HG03060 (cell line): Measurements from ENCODE around the gene GPS1.
A peak's percentile ranks its signal among the peaks of the same experiment; 100 is the strongest.

Source experiments
- ATAC-seq: cut with Tn5 transposase; IDR thresholded peaks from one replicate; pipeline ENCODE4 v1.9.1; 2021; ENCODE audit warnings: low read depth, moderate number of reproducible peaks; ENCODE audit not compliant: unreplicated experiment

Gene GPS1

DNA sequence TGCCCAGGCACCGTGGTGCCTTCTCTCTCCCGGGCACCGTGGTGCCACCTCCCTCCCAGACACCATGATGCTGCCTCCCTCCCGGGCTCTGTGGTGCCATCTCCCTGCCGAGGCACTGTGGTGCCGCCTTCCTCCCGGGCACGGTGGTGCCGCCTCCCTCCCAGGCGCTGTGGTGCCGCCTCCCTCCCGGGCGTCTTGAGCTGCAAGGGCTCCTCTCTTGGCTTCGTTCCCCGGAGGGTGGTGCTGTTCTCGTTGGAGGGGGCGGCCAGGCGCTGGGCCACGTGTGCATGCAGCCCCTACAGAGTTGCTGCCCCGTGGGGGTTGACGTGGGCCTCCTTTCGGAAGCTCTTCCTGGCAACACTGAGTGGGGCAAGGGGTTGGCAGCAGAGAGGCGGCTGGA is 37.3 kb upstream of the GPS1 start:
- ATAC-seq, result no peak

GRCh38 chr17:82014971-82015310 is 36.8 kb upstream of the GPS1 start:
- ATAC-seq, result no peak

- no peak for ATAC-seq
Measured at GRCh38 chr17:82015311-82015971, 36.3 kb upstream of the GPS1 start.

DNA sequence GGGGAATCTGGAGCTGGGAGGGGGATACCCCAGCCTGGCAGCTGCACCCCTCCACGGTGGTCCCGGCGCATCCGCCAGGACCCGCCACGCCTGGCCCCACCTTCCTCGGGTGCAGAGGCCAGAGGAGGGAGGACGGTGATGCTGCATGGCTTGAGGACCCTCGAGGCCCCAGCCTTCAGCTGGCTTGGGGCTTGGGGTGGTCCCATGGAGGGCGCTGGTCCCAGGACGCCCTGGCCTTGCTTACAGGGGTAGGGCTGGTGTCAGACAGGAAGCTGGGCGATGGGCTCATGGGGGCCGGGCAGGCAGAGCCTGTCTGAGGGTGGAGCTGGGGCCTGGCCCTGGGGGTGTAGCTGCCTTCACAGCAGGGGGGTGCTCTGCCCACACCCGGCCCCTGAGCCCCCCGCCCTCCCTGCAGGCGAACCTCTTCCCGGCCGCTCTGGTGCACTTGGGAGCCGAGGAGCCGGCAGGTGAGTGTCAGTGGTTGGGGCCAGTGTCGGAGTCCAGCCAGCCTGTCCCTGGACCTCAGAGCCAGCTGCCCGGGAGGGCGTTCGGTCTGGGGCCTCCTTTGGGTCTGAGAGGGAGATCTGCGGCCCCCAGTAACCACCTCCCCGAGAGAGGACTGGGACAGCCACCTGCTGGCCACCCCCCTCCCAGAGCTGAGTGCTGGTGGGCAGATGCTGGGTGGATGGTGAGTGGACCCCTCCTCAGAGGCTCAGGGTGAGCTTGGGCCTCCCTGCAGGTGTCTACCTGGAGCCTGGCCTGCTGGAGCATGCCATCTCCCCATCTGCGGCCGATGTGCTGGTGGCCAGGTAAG is 35.4 kb upstream of the GPS1 start:
- ATAC-seq, result no peak

DNA sequence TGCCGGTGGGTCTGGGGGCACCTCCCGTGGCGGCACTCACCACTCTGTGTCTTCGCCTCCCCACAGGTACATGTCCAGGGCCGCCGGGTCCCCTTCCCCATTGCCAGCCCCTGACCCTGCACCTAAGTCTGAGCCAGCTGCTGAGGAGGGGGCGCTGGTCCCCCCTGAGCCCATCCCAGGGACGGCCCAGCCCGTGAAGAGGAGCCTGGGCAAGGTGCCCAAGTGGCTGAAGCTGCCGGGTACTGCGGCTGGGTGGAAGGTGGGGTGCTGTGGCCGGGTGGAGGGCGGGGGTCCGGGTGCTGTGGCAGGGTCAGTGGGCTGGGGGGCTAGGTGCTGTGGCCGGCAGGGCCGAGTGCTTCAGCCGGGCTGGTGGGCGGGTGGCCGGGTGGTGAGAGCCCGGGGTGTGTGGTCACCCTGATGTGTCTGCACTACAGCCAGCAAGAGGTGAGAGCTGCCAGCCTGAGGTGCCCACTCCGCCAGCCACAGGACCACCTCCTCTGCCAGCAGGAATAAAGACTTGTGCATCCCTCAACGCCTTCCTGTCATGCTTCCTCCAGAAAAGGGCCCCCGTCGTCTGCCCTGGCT is 34.7 kb upstream of the GPS1 start:
- no peak for ATAC-seq

DNA sequence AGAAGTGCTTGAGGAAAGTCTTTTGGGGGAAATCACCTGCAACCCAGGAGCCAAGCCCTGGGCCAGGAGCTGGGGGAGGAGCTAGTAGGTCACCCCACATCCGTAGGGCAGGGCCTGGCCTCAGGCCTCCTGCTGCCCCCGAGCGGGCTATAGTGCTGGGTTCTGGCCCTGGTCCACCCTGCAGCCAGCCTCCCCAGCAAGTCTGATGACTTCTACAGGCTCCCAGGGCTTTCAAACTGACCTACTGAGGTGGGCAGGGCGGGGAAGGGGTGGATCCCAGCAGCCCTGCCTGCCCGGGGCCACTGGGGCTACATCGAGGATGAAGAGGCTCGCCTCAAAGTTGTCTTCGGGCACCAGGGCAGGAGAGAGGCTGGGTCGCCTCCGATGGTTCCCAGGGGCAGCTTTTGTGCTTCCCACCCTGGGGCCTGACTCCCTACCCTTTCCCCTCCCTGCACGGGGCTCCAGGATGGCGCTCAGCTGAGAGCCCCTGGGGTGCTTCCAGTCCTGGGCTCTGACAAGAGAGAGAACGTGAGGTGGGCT is 34.0 kb upstream of the GPS1 start:
- ATAC-seq, result no peak

DNA sequence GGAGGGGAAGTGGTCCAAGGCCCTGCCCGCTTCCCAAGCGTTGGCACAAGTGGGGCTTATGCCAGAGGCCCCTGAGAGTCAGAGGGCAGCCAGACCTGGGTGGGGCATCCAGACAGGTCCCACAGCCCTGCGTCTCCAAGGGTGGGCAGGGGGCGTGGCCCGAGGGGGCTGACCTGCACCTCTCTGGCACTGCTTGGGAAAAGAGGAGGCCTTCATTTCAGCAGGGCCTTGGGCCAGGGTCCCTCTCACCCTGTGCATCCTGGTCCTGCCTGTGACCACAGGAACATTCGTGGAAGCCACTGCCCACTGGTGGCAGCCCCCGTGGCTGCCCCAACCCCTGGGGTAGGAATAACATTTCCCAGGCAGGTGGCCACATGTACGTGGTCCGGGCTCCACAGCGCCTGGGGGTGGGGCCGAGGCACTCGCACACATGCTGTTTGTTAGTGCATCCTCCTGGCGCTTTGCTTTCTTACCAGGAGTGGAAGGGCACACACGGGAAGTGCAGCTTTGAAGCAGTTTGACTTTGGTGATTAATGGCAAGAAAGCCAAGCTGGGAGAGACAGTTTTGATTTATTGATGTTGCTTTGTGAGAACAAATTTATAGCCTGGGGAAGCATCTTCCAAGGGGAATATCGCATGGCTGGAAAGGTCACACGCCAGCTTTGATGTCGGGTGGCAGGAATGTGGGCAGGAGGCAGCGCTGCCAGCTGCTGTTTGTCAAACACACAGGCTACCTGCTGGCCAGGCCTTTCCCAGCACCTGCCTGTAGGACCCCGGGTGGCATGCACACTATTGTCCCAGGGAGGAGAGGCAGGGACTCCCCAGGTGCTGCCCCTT is 33.3 kb upstream of the GPS1 start:
- ATAC-seq, result no peak

DNA sequence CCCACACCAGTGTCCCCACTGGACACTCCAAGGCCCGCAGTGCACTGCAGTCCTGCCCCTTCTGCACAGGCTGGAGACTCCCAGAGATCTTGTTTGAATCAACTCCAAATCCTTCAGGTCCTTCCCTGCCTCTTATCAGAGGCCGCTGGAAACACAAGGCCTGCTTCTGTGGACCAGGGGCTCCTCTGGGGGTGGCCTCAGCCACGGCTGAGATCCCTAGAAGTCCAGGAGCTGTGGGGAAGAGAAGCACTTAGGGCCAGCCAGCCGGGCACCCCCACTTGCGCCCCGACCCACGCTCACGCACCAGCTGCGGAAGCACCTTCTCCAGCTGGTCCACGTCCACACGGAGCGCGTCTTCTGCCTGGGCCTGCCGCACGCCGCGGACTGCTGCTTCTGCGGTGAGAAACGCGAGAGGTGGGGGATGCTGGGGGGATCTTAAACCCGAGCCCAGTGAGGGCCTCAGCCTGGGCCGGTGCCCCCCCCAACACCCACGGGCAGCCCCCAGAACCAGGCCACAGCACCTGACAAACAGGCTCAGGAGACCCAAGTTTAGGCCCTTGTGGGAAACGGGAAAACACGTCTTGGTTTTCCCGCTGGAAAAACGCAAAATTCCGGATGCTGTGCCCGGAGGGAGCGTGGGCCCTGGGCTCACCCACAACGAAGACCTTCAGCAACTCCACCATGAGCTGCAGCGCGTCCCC is 32.6 kb upstream of the GPS1 start:
- ATAC-seq, result no peak

- ATAC-seq, result no peak
Measured at GRCh38 chr17:82019690-82020571, 31.8 kb upstream of the GPS1 start.

DNA sequence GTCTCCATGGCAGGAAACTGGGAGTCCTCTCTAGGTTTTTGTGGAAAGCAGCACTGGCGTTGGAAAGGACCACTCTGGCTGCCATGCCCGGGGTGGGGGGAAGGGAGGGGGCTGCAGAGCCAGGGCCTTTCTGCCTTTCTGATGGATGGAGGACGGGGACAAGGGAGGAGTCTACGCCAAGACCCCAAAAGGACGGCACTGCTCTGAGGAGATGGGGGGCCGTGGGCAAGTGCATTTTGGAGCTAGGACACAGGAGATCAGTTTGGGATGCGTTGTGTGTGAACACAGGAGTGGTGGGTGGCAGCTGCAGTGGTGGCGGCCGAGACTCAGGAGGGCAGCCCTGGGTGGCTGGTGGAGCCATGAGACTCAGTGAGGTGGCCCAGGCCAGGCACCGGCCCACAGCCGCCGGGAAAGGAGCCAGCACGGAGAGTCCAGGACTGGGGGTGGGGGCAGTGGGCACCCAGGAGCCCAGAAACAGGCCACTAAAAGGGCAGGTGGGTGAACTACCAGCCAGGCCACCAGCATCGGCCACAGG is 31.1 kb upstream of the GPS1 start:
- ATAC-seq, result no peak

DNA sequence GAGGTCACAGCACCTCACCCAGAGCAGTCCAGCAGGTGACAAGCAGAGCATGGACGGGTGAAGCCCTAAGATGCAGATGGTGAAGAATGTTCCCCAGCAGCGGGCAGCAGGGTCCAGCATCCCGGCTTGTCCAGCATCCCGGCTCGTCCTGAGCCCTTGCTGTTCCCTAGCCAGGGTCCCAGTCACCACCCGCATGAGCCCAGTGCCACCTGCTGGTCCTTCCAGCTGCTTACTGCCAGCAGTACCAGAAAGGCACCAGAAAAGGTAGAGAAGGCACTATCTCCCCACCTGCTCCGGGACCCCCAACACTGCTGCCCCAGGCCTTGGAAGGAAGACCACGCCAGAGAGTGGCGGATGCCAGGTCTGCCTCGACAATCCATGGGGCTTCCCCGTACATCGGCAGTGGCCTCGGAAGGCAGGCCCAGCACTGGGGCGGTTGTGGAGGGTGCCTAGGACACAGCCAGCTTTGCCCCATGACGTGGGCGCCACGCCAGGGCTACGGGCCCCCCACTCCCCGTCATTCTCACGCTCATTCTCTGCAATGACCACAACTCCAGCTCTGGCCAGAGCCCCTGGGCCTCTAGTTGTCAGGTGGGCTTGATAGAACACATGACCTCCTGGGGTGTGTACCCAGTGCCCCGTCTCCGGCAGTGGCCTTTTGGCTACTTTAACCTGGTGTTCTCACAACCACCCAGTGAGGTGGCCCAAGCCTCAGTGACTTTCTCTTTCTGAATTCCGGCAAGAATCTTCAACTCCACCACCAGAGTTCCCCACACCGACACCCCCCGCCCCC is 30.4 kb upstream of the GPS1 start:
- no peak for ATAC-seq

GRCh38 chr17:82021900-82022309 is 29.8 kb upstream of the GPS1 start:
- ATAC-seq, result no peak

DNA sequence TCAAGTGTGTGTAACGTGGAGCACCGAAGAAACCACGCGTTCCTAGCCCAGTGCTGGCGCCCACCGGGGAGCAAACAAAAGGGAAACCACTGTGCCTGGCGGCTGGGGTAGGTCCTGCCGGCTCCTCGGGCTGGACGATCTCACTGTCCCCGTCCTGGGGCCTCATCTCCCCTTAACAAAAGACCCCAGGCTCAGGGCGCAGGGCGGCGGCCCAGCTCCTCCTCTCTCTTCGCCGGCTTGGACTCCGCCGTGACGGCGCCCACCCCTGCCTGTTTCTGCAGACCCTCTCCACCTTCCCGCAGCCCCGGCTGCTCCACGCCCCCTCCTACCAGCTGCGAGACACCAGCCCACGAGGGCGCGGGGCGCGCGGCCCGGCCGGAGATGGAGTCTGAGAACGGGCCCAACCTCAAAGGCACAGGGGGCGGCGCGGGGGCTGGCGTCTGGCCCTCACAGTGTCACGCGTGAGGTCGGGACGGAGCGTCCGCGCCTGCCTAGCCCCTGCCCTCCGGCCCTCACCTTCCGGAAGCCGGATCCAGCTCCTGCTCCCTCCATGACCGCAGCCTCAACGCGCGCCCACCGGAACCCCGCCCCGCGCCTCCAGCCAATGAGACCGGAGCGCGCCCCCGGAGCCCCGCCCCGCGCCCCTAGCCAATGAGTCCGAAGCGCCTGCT is 29.3 kb upstream of the GPS1 start, which contains the start of gene CENPX:
CENPX (minus strand) TSS at position 569 of the 671 bp plus-strand sequence; CDS start at position 552, 17 bp downstream.
- ATAC-seq, result no peak

GRCh38 chr17:82022981-82023446 is 28.7 kb upstream of the GPS1 start, which contains the start of gene LRRC45:
TSS of gene LRRC45 (plus strand) at chr17:82023305. CDS start at chr17:82023644, 339 bp downstream.
- ATAC-seq, result peak; percentile 64

- peak; percentile 7 for ATAC-seq
Measured at GRCh38 chr17:82023447-82024241, 28.1 kb upstream of the GPS1 start.

DNA sequence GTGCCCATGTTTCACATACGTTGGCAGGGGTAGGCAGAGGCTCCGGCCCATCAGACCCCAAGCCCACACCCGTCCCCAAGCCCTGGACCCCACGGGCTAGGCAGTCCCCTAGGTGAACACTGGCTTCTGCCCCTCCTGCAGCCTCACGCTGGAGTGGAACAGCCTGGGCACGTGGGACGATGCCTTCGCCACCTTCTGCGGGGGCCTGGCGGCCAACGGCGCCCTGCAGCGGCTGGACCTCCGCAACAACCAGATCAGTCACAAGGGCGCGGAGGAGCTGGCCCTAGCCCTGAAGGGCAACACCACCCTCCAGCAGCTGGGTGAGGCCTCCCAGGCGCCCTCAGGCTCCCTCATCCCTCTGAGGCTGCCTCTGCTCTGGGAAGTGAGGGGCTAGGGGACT is 26.8 kb upstream of the GPS1 start:
- ATAC-seq, result no peak
